ENCODE measurements around the gene PRDM16. TPM values are rescaled to one million over a fixed set of nuclear protein-coding genes. Genes with fewer than 3 reads are reported as not detected.

Gene PRDM16
- total RNA-seq, 4 donors from 2014 or later, result 15.7 to 54.3 (median 27.6) TPM

DNA sequence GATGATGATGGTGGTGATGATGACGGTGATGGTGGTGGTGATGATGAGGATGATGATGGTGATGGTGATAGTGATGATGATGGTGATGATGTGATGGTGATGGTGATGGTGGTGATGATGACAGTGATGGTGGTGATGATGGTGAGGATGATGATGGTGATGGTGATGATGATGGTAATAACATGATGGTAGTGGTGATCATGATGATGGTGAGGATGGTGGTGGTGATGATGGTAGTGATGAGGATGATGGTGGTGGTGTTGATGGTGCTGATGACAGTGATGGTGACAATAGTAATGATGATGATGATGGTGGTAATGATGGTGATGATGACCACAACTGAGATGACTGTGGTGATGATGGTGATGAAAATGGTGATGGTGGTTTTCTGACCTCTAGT is 42.9 kb upstream of the PRDM16 start:
- Histone ChIP-seq H3K27me3 (no peaks in the 10 kb centered on the region), H3K27ac (no peak overlapping the region), H3K9me3 (no peaks in the 10 kb centered on the region), H3K4me1 (no peaks in the 10 kb centered on the region), H3K36me3 (no peaks in the 10 kb centered on the region), H3K4me3 (replicated peaks in 1 of 3) (no peak overlapping the region)
- TF ChIP-seq, protein P1, sequence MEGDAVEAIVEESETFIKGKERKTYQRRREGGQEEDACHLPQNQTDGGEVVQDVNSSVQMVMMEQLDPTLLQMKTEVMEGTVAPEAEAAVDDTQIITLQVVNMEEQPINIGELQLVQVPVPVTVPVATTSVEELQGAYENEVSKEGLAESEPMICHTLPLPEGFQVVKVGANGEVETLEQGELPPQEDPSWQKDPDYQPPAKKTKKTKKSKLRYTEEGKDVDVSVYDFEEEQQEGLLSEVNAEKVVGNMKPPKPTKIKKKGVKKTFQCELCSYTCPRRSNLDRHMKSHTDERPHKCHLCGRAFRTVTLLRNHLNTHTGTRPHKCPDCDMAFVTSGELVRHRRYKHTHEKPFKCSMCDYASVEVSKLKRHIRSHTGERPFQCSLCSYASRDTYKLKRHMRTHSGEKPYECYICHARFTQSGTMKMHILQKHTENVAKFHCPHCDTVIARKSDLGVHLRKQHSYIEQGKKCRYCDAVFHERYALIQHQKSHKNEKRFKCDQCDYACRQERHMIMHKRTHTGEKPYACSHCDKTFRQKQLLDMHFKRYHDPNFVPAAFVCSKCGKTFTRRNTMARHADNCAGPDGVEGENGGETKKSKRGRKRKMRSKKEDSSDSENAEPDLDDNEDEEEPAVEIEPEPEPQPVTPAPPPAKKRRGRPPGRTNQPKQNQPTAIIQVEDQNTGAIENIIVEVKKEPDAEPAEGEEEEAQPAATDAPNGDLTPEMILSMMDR (IDR thresholded peaks at IDR 0.05), result no peak
- TF ChIP-seq POLR2A (IDR thresholded peaks at IDR 0.05), result no peak
- intact Hi-C loops (cut with DNase I), result no loop called here
- no peak for DNase-seq
- 95 to 100% methylated on average over 1 of the region's 1 CpG for WGBS, 2 donors

DNA sequence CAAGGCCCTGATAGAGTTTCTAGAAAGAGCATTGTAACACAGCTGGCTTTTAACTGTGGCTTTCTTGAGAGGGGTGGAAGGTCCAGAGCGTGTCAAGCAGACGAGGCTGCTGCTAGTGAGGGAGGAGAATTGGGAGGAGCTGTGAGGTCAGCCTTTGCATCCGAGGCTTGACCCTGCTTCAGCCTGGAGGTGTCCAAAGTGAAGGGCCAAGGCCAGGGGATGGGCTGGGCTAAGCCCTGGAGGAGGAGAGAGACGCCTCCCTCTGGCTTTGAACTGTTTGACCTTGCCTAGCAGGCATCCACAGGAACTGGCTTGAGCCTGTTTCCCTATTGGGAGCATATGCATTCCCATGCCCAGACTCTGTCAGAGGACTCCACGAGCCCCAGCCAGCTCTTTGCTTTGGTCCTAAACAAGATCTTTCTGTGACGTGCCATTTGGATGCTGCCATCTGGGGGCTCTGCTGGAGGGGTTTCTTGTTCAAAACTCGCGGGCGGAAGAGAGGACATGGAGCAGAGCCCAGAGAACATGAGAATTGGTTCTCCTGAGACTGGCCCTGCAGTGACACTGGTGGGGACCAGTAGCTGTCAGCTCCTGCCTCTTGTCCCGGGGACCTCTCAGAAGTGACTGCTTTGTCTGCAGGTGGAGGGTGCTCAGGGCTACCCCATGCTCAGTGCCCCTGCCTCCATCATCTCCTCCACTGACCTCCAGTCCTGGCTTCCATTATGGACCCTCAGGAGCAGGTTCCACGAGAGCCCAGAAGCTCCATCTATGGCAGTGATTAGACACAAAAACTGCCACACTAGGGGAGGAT is 42.2 kb upstream of the PRDM16 start:
- WGBS, 2 donors, result 78 to 88% methylated on average over 11 of the region's 11 CpGs
- DNase-seq, result no peak
- no peak overlapping the region for H3K27ac ChIP-seq
- intact Hi-C loops (cut with DNase I), result no loop called here
- no peaks in the 10 kb centered on the region for H3K4me1 ChIP-seq
- H3K36me3 ChIP-seq, result no peaks in the 10 kb centered on the region
- no peaks in the 10 kb centered on the region for H3K9me3 ChIP-seq
- no peaks in the 10 kb centered on the region for H3K27me3 ChIP-seq
- TF ChIP-seq POLR2A (IDR thresholded peaks at IDR 0.05), result no peak
- TF ChIP-seq, protein P1 (IDR thresholded peaks at IDR 0.05), result no peak
- no peak overlapping the region for H3K4me3 ChIP-seq (replicated peaks in 1 of 3)

DNA sequence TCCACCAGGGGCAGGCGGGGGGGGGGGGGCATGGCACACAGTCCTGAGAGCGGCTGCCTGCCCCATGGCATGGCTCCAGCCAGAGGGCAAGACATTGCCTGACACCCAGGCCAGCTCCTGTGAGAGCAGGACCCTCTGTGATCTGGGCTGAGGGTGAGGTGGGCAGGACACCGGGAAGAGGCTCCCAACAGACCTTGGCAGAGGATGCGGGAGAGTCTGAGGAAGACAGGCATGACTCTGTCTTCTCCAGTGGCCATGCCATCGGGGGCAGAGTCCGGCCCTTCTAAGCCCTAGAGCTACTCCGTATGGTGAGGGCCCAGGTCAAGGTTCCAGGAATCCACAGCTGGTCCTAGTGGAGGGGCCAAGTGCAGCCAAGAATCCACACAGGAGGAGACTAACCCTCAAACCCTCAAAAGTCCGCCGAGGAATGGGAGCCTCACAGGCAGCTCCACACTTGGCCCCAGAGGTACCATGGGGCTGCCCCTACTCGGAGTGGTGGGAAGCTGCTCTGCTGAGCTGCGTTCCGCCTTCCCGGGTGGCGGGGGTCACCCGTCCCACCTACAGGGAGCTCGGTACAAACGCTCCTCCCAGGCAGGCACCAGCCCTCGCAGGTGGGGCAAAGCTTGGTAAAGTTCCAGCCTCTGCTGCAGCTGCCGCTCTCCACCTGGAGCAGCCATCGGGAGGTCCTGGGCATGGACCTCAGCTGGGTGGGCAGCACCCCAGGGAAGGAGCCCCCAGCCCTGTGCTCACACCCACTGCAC is 41.2 kb upstream of the PRDM16 start:
- no peak for TF ChIP-seq POLR2A (IDR thresholded peaks at IDR 0.05)
- TF ChIP-seq, protein P1 (IDR thresholded peaks at IDR 0.05), result no peak
- Histone ChIP-seq H3K4me1 (no peaks in the 10 kb centered on the region), H3K9me3 (no peaks in the 10 kb centered on the region), H3K27me3 (no peaks in the 10 kb centered on the region), H3K36me3 (no peaks in the 10 kb centered on the region), H3K4me3 (replicated peaks in 1 of 3) (no peak overlapping the region), H3K27ac (no peak overlapping the region)
- WGBS, 2 donors, result 93 to 95% methylated on average over 3 to 12 of the region's 20 CpGs
- intact Hi-C loops (cut with DNase I), result no loop called here
- no peak for DNase-seq

DNA sequence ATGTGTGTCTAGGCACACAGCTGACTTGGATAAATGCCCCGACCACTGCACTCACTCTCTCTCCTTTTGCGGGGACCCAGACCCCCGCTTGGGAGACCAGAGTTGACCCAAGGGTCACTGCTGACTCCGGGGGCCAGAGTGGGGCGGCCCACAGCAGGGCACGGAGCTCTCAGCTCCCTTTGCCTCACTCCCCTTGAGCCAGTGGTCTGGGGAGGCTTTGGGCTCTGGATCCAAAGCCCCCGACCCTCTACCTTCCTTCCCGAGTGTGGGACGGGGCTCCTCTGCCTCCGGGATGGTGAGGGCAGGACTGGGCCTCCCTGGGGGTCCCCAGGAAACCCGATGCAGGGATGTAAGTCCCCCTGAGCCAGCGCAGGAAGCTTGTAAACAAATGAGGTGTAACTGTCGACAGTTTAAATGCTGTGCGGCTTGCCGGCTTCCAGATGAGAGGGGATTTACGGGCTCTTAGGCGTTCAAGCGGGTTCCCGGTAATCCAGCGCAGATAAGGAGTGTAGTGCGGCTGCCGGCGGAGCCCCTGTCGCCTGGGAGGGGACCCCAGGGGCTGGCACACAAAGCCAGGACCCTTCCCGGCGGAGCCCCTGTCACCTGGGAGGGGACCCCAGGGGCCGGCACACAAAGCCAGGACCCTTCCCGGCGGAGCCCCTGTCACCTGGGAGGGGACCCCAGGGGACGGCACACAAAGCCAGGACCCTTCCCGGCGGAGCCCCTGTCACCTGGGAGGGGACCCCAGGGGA is 40.3 kb upstream of the PRDM16 start:
- Histone ChIP-seq H3K27me3 (no peaks in the 10 kb centered on the region), H3K36me3 (no peaks in the 10 kb centered on the region), H3K4me3 (replicated peaks in 1 of 3) (no peak overlapping the region), H3K27ac (no peak overlapping the region), H3K9me3 (no peaks in the 10 kb centered on the region), H3K4me1 (no peaks in the 10 kb centered on the region)
- no peak for TF ChIP-seq POLR2A (IDR thresholded peaks at IDR 0.05)
- TF ChIP-seq, protein P1 (IDR thresholded peaks at IDR 0.05), result no peak
- no peak for DNase-seq
- intact Hi-C loops (cut with DNase I), result no loop called here
- 41 to 47% methylated on average over 15 to 20 of the region's 32 CpGs for WGBS, 2 donors

All from thyroid gland (tissue), 4 donors.